ENCODE measurements around the gene MECP2.

DNA sequence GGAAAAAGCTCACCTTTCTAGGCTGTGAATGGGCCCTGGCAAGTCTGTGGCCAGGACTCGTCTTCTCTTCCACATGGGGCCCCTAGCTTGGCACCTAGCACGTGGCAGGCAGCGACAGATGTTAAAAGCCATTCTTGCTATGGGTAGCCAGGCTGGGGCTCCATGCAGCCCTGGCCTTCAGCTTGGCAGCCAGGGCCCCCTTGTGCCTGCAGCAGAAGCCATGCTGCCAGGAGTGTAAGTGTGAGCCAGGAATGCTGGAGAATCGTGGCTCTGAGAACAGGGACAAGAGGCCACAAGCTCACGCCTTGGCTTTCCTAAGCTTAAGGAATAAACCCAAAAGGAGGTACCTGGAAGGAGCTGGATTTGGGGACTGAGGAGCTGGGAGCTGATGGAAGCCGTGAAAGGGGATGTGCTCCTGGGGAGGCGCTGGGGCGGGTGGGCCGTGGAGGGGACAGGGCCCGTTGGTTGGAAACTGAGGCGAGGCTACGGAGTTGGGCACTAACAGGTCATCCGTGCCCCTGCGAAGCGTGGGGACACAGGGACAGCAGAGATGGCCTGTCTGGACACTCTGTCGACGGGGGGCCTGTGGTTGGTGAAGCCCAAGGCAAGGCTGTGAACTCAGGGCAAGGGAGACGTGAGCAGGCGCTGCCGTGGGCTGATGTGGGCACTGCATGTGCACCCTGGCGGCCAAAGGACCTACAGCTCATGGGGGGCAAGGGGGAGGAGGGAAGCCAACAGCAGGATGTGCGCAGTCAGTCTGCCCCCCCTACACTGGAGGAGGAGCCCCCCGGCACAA lies 45.6 kb upstream of the MECP2 start:
- TF ChIP-seq EZH2 (IDR thresholded peaks at IDR 0.05; ENCODE audit: low read length, unreplicated experiment) (no peak), CTCF (conservative IDR thresholded peaks at IDR 0.05; ENCODE audit: low read depth, low read length) (no peak)

Measured in PC-3 (cell line).